Fibroblast of lung (primary cell): Measurements from ENCODE around the gene ASTN1. TPM values are rescaled to one million over a fixed set of nuclear protein-coding genes. Genes with fewer than 3 reads are reported as not detected.

Source experiments
- DNase-seq, 2 donors: peaks; one replicate each; pipeline versions ENCODE4 v3.0.0 to v3.0.0-alpha.2; 2010; ENCODE audit warnings: low read depth in 2 of 2
- H2AFZ ChIP-seq: 2 replicates; pipeline ENCODE4 v1.5.1; 2012; ENCODE audit warnings: low read length, control low read depth, inconsistent platforms
- H3K27ac ChIP-seq: 2 replicates; pipeline ENCODE4 v1.5.1; 2011; ENCODE audit warnings: low read length, control low read depth; ENCODE audit not compliant: insufficient read depth
- H3K27me3 ChIP-seq: 2 replicates; pipeline ENCODE4 v1.5.1; 2011; ENCODE audit warnings: mild to moderate bottlenecking, low read length; ENCODE audit not compliant: control insufficient read depth, insufficient read depth
- H3K36me3 ChIP-seq: 2 replicates; pipeline ENCODE4 v1.5.1; 2011; ENCODE audit warnings: low read length; ENCODE audit not compliant: control insufficient read depth, insufficient read depth
- H3K4me1 ChIP-seq: 2 replicates; pipeline ENCODE4 v1.5.1; 2011; ENCODE audit warnings: low read length; ENCODE audit not compliant: control insufficient read depth, insufficient read depth; ENCODE audit errors: extremely low read depth
- H3K4me2 ChIP-seq: 2 replicates; pipeline ENCODE4 v1.5.1; 2011; ENCODE audit warnings: low read length, control low read depth; ENCODE audit not compliant: insufficient read depth; ENCODE audit errors: extremely low read depth
- H3K4me3 ChIP-seq, 4 experiments: fragments of 200-600 bp in 1 of 4; sonication (generic) in 1 of 4; replicated peaks in 1 of 4; 2 replicates each; pipeline ENCODE4 v1.5.1; 2011 to 2016; ENCODE audit warnings: low read length in 4 of 4, low read depth in 3 of 4, mild to moderate bottlenecking in 3 of 4, control low read depth in 2 of 4, inconsistent platforms in 1 of 4, mixed read lengths in 1 of 4; ENCODE audit not compliant: insufficient read depth in 1 of 4; ENCODE audit errors: control extremely low read depth in 1 of 4
- H3K79me2 ChIP-seq: 2 replicates; pipeline ENCODE4 v1.5.1; 2012; ENCODE audit warnings: mild to moderate bottlenecking, low read length, inconsistent platforms; ENCODE audit not compliant: control insufficient read depth, insufficient read depth
- H3K9ac ChIP-seq: 2 replicates; pipeline ENCODE4 v1.5.1; 2011; ENCODE audit warnings: mild to moderate bottlenecking, low read length, control low read depth; ENCODE audit not compliant: insufficient read depth
- H3K9me3 ChIP-seq: 2 replicates; pipeline ENCODE4 v1.5.1; 2012; ENCODE audit warnings: low read depth, low read length; ENCODE audit not compliant: control insufficient read depth, insufficient read depth
- H4K20me1 ChIP-seq: 2 replicates; pipeline ENCODE4 v1.5.1; 2011; ENCODE audit warnings: low read length; ENCODE audit not compliant: control insufficient read depth, insufficient read depth; ENCODE audit errors: extremely low read depth
- EZH2 ChIP-seq: IDR thresholded peaks from 2 replicates; pipeline ENCODE4 v1.5.1; 2012; ENCODE audit warnings: low read length, control low read depth, mild to moderate bottlenecking; ENCODE audit errors: missing control alignments
- polyA plus RNA-seq, 2 donors: library from polyadenylated mRNA; depleted of rRNA in 1 of 2; stranded (reverse) in 1 of 2; unstranded in 1 of 2; fragments of >200 nt; gene quantifications; 2 replicates each; pipeline ENCODE4 v1.2.1, GENCODE V29; 2011 to 2012; ENCODE audit warnings: missing spikeins in 1 of 2
- total RNA-seq: library from RNA; depleted of rRNA; stranded (reverse); fragments of >200 nt; gene quantifications from 2 replicates; pipeline ENCODE4 v1.2.1, GENCODE V29; 2014
- TF ChIP-seq, protein P1 (sequence below), 2 donors: IDR thresholded peaks in 1 of 2; conservative IDR thresholded peaks in 1 of 2; 1 replicate in 1 of 2; 2 replicates in 1 of 2; pipeline ENCODE4 v1.5.1; 2011 to 2012; ENCODE audit warnings: low read length in 2 of 2, control low read depth in 1 of 2, inconsistent platforms in 1 of 2, low read depth in 1 of 2, mild to moderate bottlenecking in 1 of 2

The ASTN1 gene
- total and polyA plus RNA-seq, 2 donors (not counting 1 experiment from before 2014, with no cell fraction given), result 0.06 to 0.17 TPM

DNA sequence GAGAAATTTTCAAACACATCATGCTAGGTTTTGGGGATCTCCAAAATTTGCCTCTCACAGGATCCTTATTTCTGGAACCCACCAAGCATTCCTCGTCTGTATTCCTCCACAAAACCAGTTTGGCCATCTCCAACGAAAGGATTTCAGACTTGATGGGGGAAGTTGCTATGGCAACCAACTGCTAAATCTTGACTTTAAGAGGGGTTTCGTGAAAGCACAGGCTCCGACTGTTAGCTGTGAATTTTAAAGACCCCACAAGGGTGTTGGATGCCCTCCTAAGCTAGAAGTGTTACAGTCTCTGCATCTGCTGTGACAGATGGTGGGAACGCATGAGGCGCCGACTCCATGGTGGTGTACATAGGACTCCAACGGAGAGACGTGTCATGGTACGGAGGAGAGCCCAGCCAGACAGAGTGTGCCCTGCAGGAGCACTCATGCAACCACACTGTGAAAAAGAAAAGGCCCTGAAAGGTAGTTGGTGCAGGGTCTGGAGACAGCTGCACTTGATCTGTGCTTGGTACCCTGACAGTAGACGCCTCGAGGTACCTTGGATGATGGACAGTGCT is 147.1 kb downstream of the ASTN1 start:
- Histone ChIP-seq H2AFZ (no peak overlapping the region), H3K9me3 (no peaks in the 10 kb centered on the region), H3K4me1 (no peaks in the 10 kb centered on the region), H3K79me2 (no peaks in the 10 kb centered on the region), H4K20me1 (no peaks in the 10 kb centered on the region), H3K9ac (no peak overlapping the region), H3K4me3 (no peak overlapping the region), H3K27ac (no peak overlapping the region), H3K4me2 (no peak overlapping the region), H3K36me3 (no peaks in the 10 kb centered on the region), H3K27me3 (no peaks in the 10 kb centered on the region)
- TF ChIP-seq, protein P1, sequence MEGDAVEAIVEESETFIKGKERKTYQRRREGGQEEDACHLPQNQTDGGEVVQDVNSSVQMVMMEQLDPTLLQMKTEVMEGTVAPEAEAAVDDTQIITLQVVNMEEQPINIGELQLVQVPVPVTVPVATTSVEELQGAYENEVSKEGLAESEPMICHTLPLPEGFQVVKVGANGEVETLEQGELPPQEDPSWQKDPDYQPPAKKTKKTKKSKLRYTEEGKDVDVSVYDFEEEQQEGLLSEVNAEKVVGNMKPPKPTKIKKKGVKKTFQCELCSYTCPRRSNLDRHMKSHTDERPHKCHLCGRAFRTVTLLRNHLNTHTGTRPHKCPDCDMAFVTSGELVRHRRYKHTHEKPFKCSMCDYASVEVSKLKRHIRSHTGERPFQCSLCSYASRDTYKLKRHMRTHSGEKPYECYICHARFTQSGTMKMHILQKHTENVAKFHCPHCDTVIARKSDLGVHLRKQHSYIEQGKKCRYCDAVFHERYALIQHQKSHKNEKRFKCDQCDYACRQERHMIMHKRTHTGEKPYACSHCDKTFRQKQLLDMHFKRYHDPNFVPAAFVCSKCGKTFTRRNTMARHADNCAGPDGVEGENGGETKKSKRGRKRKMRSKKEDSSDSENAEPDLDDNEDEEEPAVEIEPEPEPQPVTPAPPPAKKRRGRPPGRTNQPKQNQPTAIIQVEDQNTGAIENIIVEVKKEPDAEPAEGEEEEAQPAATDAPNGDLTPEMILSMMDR (conservative IDR thresholded peaks at IDR 0.05 in 1 of 2, IDR thresholded peaks at IDR 0.05 in 1 of 2; ENCODE audit: low read depth in 1 of 2, low read length in 2 of 2), result no peak
- no peak for TF ChIP-seq EZH2
- no peak for DNase-seq

DNA sequence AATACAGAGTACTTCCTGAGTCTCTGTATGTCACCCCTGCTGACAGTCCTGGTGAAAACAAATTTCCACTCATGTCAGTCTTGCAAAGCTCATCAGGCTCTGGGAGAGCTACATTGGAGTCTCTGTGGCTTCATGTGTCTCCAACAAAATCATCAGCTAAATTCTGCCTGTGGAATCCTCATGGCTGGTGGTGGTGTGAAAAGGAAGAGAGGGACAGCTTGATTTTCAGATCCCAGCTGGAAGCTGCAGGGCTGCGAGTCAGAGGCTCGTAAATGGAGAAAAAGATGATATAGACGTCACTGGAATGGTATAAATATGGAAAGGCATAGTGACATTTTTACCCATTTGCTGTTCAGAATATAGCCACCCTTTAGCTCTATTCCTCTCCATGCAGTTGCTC is 150.2 kb downstream of the ASTN1 start:
- no peak overlapping the region for H3K4me2 ChIP-seq
- H3K4me3 ChIP-seq, result no peak overlapping the region
- no peaks in the 10 kb centered on the region for H3K79me2 ChIP-seq
- no peak for DNase-seq
- no peak overlapping the region for H3K9ac ChIP-seq
- no peak for TF ChIP-seq EZH2
- TF ChIP-seq, protein P1 (conservative IDR thresholded peaks at IDR 0.05 in 1 of 2, IDR thresholded peaks at IDR 0.05 in 1 of 2; ENCODE audit: low read depth in 1 of 2, low read length in 2 of 2), result no peak
- no peaks in the 10 kb centered on the region for H3K36me3 ChIP-seq
- H4K20me1 ChIP-seq, result no peaks in the 10 kb centered on the region
- no peaks in the 10 kb centered on the region for H3K27me3 ChIP-seq
- H3K27ac ChIP-seq, result no peak overlapping the region
- H3K4me1 ChIP-seq, result no peaks in the 10 kb centered on the region
- no peak overlapping the region for H2AFZ ChIP-seq
- no peaks in the 10 kb centered on the region for H3K9me3 ChIP-seq

DNA sequence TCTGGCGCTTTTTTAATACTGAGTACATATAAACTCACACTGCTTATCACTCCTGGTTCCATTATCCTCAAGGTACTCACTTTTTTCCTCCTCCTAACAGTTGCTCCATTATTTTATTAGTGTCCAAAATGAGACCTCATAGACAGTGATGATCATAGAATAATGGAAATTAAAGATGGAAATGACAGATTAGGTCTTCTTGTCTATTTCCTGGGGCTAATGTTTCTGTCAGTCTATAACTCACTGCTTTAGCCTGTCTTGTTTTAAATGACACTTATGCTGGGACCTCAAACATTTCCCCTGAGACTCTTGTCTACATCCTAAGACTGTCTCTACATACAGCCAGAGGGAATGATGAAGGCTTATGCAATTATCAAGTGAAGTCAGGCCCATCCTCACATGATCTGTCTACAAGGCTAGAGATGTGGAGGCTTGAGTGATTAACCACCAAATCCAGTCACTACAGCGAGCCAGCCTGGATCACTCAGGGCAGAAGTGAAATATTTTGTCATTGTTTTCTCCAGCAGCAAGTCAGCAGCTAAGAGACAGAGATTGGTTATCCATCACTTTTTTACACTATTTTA is 152.1 kb downstream of the ASTN1 start:
- no peaks in the 10 kb centered on the region for H3K36me3 ChIP-seq
- H3K79me2 ChIP-seq, result no peaks in the 10 kb centered on the region
- H3K4me3 ChIP-seq, result no peak overlapping the region
- no peaks in the 10 kb centered on the region for H3K9me3 ChIP-seq
- H3K4me1 ChIP-seq, result no peaks in the 10 kb centered on the region
- no peak for TF ChIP-seq EZH2
- TF ChIP-seq, protein P1 (conservative IDR thresholded peaks at IDR 0.05 in 1 of 2, IDR thresholded peaks at IDR 0.05 in 1 of 2; ENCODE audit: low read depth in 1 of 2, low read length in 2 of 2), result no peak
- no peaks in the 10 kb centered on the region for H3K27me3 ChIP-seq
- DNase-seq, result no peak
- H2AFZ ChIP-seq, result no peak overlapping the region
- no peaks in the 10 kb centered on the region for H4K20me1 ChIP-seq
- H3K4me2 ChIP-seq, result no peak overlapping the region
- no peak overlapping the region for H3K9ac ChIP-seq
- no peak overlapping the region for H3K27ac ChIP-seq
